HG02798 (cell line): ENCODE results near the gene RBMS1.
A peak's percentile ranks its signal among the peaks of the same experiment; 100 is the strongest.

Source experiments
- ATAC-seq: cut with Tn5 transposase; IDR thresholded peaks from one replicate; pipeline ENCODE4 v1.9.1; 2021; ENCODE audit warnings: mild to moderate bottlenecking; ENCODE audit not compliant: unreplicated experiment, poor library complexity

Gene RBMS1

GRCh38 chr2:160345071-160345764 is 148.4 kb downstream of the RBMS1 start:
- no peak for ATAC-seq

DNA sequence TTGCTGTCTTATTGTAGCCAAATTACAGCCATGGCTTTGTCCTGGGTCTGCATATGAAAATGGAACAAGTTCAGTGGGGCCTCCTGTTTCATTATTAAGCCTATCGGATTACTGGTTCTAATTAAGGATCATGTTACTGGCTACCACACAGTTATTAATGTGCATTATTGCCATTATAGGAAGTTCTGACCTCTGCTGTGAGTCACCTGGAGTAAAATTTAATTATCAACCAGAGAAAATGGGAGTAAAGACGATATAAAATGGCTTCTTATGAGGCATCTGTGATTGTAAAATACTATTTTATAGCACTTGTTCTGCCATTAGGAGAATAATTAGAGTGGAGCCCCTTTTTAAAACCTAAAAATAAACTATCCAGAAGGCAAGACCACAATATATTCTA is 150.2 kb downstream of the RBMS1 start:
- no peak for ATAC-seq

- no peak for ATAC-seq
Measured at GRCh38 chr2:160339726-160340125, 153.9 kb downstream of the RBMS1 start.

- no peak for ATAC-seq
Measured at GRCh38 chr2:160338901-160339685, 154.5 kb downstream of the RBMS1 start.

- no peak for ATAC-seq
Measured at GRCh38 chr2:160337728-160338127, 155.9 kb downstream of the RBMS1 start.

DNA sequence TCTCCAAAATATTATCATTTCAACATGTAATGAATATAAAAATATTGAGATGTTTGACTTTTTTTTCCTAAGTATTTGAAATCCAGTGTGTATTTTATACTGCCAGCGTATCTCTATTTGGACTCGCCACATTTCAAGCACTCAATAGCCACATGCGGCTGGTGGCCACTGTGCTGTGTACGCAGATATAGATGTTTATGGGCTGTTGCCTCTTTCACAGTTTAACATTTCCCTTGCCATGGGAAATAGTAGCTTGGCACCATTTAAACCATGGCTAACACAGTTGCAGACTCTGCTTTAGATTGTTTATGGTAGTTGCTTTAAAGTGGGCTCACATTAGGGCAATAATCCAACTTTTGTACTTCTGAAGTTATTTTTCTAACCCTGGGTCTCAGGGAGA is 157.0 kb downstream of the RBMS1 start:
- ATAC-seq = no peak

DNA sequence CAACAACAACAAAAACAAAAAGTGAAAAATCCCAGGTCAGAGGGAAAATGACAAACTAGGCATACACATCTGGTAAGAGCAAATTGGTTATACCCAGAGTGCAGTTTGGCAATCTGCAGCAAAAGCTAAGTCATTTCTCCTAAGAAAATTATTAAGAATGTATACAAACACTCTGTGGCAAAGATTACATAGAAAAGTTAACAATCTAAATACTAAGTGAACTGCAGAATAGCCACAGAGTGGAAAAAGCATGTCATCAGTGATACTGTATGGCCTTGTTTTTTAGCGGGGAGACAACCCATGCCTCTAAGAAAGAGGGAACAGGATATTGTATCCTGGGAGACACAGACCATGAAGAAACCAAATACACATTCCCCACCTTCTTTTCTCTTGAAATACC is 157.5 kb downstream of the RBMS1 start:
- no peak for ATAC-seq

DNA sequence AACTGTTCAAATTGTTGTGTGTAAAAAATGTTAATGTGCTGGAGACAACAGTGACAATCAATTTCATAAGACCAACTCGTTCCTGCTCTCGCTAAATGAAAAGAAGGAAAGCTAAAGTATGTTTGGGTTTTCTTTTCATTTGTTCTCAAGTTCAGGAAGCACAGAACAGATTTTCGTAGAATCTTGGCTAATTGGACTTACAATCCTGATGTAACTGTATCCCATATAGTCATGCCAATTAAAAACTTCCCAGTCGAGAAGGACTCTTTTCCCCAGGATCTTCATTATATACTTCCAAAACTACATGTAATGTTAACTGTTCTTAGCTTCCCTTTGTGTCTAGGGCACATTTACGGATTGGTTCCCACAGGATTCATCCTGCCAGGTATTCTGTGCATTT is 158.2 kb downstream of the RBMS1 start:
- ATAC-seq = no peak

DNA sequence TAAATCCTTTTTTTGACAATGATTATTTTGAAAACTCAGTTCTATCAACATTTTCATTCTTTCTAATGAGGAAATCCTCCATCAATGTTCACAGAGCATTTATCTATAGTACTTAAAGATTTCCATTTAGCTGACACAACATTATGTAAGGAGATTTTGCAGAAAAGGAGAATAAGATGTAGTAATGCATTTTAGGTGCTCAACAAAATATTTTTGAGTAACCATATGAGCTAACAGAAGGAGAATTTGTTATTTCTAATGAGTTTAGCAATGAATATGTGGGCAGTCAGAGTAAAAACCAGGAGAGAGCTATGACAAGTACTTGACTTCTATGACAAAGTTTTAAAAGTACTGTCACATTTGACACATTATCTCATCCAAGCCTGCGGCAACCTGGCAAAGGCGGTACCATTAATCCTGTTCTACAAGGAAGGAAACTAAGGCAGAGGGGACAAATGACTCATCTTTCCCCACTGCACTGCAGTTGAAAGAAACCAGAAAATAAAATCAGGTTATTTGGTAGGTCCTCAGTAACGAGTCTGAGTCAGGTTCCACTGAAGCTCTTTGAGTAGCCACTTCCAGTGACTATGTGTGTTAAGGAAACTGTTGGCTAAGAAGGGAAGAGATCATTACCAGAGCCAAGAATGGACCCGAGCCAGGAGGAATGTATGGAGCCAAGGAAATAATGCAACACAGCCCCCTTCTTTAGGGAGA is 159.4 kb downstream of the RBMS1 start:
- ATAC-seq = no peak

- ATAC-seq = no peak
Measured at GRCh38 chr2:160333324-160334027, 160.1 kb downstream of the RBMS1 start.

DNA sequence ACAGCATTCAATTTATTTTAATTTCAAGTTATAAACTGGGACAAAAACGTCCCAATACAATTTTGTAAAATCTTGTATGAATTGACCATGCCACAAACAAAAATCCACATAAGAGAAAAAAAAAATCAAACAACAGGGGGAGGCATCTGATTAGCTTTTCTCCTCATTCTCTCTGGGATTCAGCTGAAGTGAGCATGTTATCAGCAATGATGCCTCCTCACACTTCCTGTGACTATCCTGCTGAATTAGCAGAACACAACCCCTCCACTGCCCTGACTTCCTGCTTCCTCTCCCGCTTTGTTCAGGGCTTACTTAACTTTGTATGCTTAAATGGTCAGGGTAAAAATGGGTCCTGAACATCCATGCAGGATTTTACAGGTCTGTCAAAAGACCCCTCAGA is 161.3 kb downstream of the RBMS1 start:
- ATAC-seq = no peak

GRCh38 chr2:160331258-160332025 is 162.2 kb downstream of the RBMS1 start:
- ATAC-seq = no peak

DNA sequence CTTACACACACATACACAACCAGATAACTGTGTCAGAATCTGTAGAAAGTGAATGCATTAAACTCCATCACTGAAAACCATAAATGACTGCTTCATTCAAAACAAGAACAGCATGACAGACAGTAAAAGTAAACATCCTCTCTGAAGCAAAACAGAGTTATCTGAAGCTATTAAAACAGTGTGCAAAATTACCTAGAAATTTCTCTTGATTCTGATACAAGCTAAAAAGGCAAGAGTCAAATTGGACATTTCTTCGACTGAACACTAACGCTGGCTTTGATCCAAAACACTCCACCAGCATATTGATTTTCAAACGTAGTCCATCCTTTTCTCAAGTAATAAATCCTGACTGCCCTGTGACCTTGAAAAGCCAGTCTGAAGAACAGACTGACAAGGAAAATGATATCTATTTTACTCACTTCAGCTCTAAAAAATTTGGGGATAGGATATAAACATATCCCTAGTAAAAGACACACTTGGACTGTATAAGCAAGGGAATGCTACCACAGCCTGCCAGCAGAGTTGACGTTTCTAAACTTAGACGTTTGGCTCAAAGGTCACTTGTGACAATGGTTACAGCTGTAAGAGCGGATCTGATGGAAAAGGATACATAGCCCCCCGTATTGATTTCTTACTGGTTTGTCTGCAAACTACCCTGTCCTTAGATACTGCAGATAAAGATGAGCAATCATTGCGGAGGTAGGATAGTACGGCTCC is 164.6 kb downstream of the RBMS1 start:
- ATAC-seq = no peak

DNA sequence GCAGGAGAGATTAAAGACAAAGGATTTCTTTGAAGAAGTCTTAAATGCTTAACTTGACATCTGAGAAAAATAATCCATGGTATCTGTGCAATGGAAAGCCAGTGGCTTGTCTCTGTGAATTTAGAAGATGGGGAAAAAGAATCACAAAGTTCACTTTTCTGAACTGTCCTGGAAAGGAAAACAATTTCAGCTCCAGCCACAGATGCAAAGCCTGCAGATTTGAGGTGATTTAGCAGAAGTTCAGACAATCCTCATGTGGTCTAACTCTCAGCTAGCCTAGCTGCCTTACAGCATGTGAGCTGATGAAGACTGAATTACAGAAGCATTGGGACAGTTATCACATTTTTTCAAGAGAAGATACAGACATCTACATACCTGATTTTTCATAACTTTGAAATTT is 166.8 kb downstream of the RBMS1 start:
- ATAC-seq = no peak

- ATAC-seq = no peak
Measured at GRCh38 chr2:160325418-160325817, 168.2 kb downstream of the RBMS1 start.

GRCh38 chr2:160324917-160325316 is 168.7 kb downstream of the RBMS1 start:
- no peak for ATAC-seq

- peak; percentile 66 for ATAC-seq
Measured at GRCh38 chr2:160324161-160324800, 169.3 kb downstream of the RBMS1 start.

- peak; percentile 43 for ATAC-seq
Measured at GRCh38 chr2:160322320-160322719, 171.3 kb downstream of the RBMS1 start.

GRCh38 chr2:160321006-160321405 is 172.6 kb downstream of the RBMS1 start:
- no peak for ATAC-seq
